Thymus (tissue), 11 donors: ENCODE data around the gene TMEM52. TPM values are rescaled to one million over a fixed set of nuclear protein-coding genes. Genes with fewer than 3 reads are reported as not detected.

Experiments
- DNase-seq, 9 donors: peaks; one replicate each; pipeline ENCODE4 v3.0.0-alpha.2; 2013; ENCODE audit warnings: low spot score in 9 of 9, low read depth in 6 of 9, missing footprints in 1 of 9
- H3K27ac ChIP-seq, 2 donors: one replicate each; pipeline ENCODE4 v1.5.1; 2013; ENCODE audit warnings: control low read depth in 1 of 2, low read depth in 1 of 2, low read length in 1 of 2, mild to moderate bottlenecking in 1 of 2, moderate library complexity in 1 of 2
- H3K27me3 ChIP-seq, 2 donors: one replicate each; pipeline ENCODE4 v1.5.1; 2013; ENCODE audit warnings: low read length in 1 of 2; ENCODE audit not compliant: control insufficient read depth in 2 of 2, insufficient read depth in 1 of 2
- H3K36me3 ChIP-seq, 2 donors: one replicate each; pipeline ENCODE4 v1.5.1; 2013; ENCODE audit warnings: low read length in 1 of 2, mild to moderate bottlenecking in 1 of 2, moderate library complexity in 1 of 2; ENCODE audit not compliant: control insufficient read depth in 2 of 2, insufficient read depth in 2 of 2
- H3K4me1 ChIP-seq, 2 donors: one replicate each; pipeline ENCODE4 v1.5.1; 2013; ENCODE audit warnings: low read length in 2 of 2; ENCODE audit not compliant: control insufficient read depth in 2 of 2, insufficient read depth in 2 of 2
- H3K4me3 ChIP-seq, 2 donors: one replicate each; pipeline ENCODE4 v1.5.1; 2013; ENCODE audit warnings: low read length in 2 of 2, control low read depth in 1 of 2, mild to moderate bottlenecking in 1 of 2
- H3K9me3 ChIP-seq, 2 donors: one replicate each; pipeline ENCODE4 v1.5.1; 2013; ENCODE audit warnings: low read length in 1 of 2, mild to moderate bottlenecking in 1 of 2; ENCODE audit not compliant: control insufficient read depth in 2 of 2, insufficient read depth in 1 of 2
- WGBS: extraction: QIAGEN DNeasy Blood & Tissue Kit; methylation state at CpG from one replicate; pipeline ENCODE4 v1.1.7; 2013; 5-methylcytosine and 5-hydroxymethylcytosine counted together
- polyA plus RNA-seq: library from polyadenylated mRNA; stranded (reverse); fragments of 200-250 nt; gene quantifications from one replicate; pipeline ENCODE4 v1.2.3, GENCODE V29; 2013
- total RNA-seq: library from RNA; stranded (reverse); fragments of 120-200 nt; gene quantifications from one replicate; pipeline ENCODE4 v1.2.4, GENCODE V29; 2013
- donor health status: healthy.

Gene TMEM52
- total and polyA plus RNA-seq, 2 donors, result 0.28 to 0.94 TPM

- Histone ChIP-seq H3K4me1 (no peaks in the 10 kb centered on the region), H3K4me3 (no peak overlapping the region), H3K36me3 (no peaks in the 10 kb centered on the region), H3K27ac (no peak overlapping the region), H3K9me3 (peaks cover 0 to 17% of the 10 kb centered on the region in 2 donors), H3K27me3 (no peaks in the 10 kb centered on the region)
- no peak for DNase-seq
- 91% methylated on average over 27 of the region's 27 CpGs for WGBS
Observed at GRCh38 chr1:1925437-1926345, 6.6 kb upstream of the TMEM52 start.

- H3K4me1 ChIP-seq, result peaks cover 0 to under 1% of the 10 kb centered on the region in 2 donors
- no peak for DNase-seq
- 95% methylated on average over 21 of the region's 21 CpGs for WGBS
Observed at GRCh38 chr1:1924849-1925248, 5.8 kb upstream of the TMEM52 start.

GRCh38 chr1:1924386-1924785 is 5.3 kb upstream of the TMEM52 start:
- Histone ChIP-seq H3K27me3 (no peaks in the 10 kb centered on the region), H3K9me3 (peaks cover 0 to 17% of the 10 kb centered on the region in 2 donors), H3K4me1 (peaks cover 0 to 5% of the 10 kb centered on the region in 2 donors), H3K4me3 (no peak overlapping the region), H3K27ac (no peak overlapping the region), H3K36me3 (no peaks in the 10 kb centered on the region)
- WGBS, result 65% methylated on average over 18 of the region's 18 CpGs
- no peak for DNase-seq

More at GRCh38 chr1:1924849-1925248, 5.8 kb upstream of the TMEM52 start:
- Histone ChIP-seq H3K9me3 (peaks cover 0 to 17% of the 10 kb centered on the region in 2 donors), H3K36me3 (no peaks in the 10 kb centered on the region), H3K27me3 (no peaks in the 10 kb centered on the region), H3K27ac (no peak overlapping the region), H3K4me3 (no peak overlapping the region)

- peaks cover 0 to 9% of the 10 kb centered on the region in 2 donors for H3K9me3 ChIP-seq
- peaks cover 0 to 5% of the 10 kb centered on the region in 2 donors for H3K27me3 ChIP-seq
- H3K36me3 ChIP-seq, result no peaks in the 10 kb centered on the region
- H3K4me1 ChIP-seq, result peaks cover 9% of the 10 kb centered on the region in 2 donors
- H3K27ac ChIP-seq, result no peak overlapping the region
- 85% methylated on average over 29 of the region's 29 CpGs for WGBS
- DNase-seq, result no peak
- H3K4me3 ChIP-seq, result no peak overlapping the region
Observed at GRCh38 chr1:1922956-1923833, 4.1 kb upstream of the TMEM52 start.

GRCh38 chr1:1922702-1922955 is 3.5 kb upstream of the TMEM52 start:
- DNase-seq, result no peak
- Histone ChIP-seq H3K27me3 (peaks cover 3 to 10% of the 10 kb centered on the region in 2 donors), H3K4me1 (peaks cover 9 to 11% of the 10 kb centered on the region in 2 donors), H3K36me3 (no peaks in the 10 kb centered on the region), H3K27ac (no peak overlapping the region), H3K9me3 (peaks cover 0 to 7% of the 10 kb centered on the region in 2 donors), H3K4me3 (no peak overlapping the region)
- 87% methylated on average over 6 of the region's 6 CpGs for WGBS

- no peaks in the 10 kb centered on the region for H3K36me3 ChIP-seq
- H3K27me3 ChIP-seq, result peaks cover 3 to 15% of the 10 kb centered on the region in 2 donors
- DNase-seq, result no peak
- peaks cover 9 to 11% of the 10 kb centered on the region in 2 donors for H3K4me1 ChIP-seq
- H3K9me3 ChIP-seq, result peaks cover 0 to 2% of the 10 kb centered on the region in 2 donors
- 91% methylated on average over 16 of the region's 16 CpGs for WGBS
- H3K4me3 ChIP-seq, result no peak overlapping the region
- no peak overlapping the region for H3K27ac ChIP-seq
Observed at GRCh38 chr1:1921901-1922701, 3.0 kb upstream of the TMEM52 start.

GRCh38 chr1:1921459-1921862 is 2.4 kb upstream of the TMEM52 start:
- H3K27ac ChIP-seq, result no peak overlapping the region
- WGBS, result 93% methylated on average over 6 of the region's 6 CpGs
- H3K36me3 ChIP-seq, result no peaks in the 10 kb centered on the region
- H3K27me3 ChIP-seq, result peaks cover 3 to 15% of the 10 kb centered on the region in 2 donors
- H3K4me3 ChIP-seq, result no peak overlapping the region
- DNase-seq, result no peak
- H3K9me3 ChIP-seq, result no peaks in the 10 kb centered on the region
- H3K4me1 ChIP-seq, result peaks cover 9 to 11% of the 10 kb centered on the region in 2 donors

GRCh38 chr1:1920608-1921458 is 1.8 kb upstream of the TMEM52 start:
- WGBS, result 95% methylated on average over 27 of the region's 27 CpGs
- peaks cover 9 to 11% of the 10 kb centered on the region in 2 donors for H3K4me1 ChIP-seq
- H3K9me3 ChIP-seq, result peaks cover 0 to under 1% of the 10 kb centered on the region in 2 donors
- H3K27me3 ChIP-seq, result peaks cover 3 to 15% of the 10 kb centered on the region in 2 donors
- no peak for DNase-seq
- H3K4me3 ChIP-seq, result no peak overlapping the region
- no peaks in the 10 kb centered on the region for H3K36me3 ChIP-seq
- H3K27ac ChIP-seq, result no peak overlapping the region
